ENCODE results near the gene GNB1L.
"Not testable (repeated sequence)": the region's sequence is repeated elsewhere in the genome, so short reads cannot be mapped to it uniquely, and the experiment has no call there.

Gene GNB1L

DNA sequence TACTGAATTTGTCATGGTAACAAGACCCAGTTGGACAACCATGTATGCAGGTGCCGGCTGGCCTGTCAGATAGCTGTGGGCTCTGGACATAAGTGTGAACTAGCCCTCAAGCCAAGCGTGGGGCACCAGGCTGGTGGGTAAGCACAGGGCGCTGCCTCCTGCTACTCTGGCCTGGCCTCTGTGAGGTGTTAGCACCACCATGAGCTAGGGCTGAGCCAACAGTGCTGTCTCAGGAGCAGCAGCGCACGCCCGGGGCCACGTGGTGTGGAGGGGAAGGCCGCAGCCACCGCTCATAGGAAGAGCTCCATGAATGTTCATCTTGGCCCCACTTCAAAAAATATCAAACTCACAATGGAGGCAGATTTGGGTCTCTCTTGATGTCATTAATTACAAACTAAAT lies 35.3 kb upstream of the GNB1L start:
- DNase-seq (ENCODE audit: low spot score): no peak

DNA sequence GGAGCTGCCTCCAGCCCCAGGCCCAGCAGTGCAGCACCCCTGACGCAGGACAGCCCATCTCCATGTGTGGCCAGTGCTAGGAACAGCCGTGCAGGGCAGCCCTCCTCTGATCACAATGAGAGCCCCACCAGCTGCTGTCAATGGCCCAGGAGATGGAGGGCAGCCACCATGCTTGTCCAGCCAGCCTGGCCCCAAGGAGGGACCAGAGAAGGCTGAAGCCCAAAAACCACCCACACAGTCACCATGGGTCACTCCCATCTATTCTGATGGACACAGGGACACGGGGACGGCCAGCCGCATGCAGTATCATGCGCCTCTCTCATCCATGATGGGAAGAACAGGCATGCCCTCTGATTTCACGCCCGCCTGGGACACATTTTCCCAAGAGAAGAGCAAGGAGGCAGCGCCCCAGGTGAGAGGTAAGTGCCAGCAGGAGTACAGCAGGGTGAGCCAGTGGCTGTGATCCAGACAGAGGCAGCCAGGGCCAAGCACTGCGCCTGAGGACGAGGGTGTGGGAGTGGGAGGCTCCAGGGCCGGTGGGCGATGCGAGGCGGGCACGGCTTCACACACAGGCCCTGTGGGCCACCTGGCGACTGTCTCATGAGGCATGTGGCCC lies 33.6 kb upstream of the GNB1L start:
- DNase-seq (ENCODE audit: low spot score): no peak

DNA sequence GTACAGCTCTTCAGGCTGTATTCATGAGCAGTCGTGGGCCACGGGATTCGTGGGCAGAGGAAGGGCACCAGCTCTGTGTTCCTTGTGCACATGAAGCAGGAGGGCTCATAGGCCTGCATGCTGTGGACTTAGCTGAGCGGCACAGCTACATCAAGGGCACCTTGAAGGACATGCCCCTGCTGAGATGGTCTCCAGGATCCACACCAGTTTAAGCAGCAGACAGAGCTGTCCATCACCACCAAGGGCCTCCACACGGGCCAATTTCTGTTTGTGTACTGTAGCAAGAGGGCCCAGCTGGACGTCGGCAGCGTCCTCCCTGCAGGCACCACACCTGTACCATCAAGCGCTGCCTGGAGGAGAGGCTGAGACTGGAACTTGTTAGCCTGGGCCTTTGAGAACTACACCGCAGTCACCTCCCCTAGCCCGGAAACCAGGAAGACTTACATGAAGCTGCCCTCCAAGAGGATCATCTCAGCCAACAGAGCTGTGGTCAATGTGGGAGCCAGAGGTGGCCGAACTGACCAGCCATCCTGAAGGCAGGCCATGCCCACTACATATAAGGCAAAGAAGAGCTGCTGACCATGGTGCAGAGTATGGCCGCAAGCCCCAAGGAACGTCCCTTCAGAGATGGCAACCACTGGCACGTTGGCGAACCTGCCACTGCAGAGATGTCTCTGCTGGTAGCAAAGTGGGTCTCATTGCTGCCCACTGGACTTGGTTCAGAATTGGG lies 32.7 kb upstream of the GNB1L start:
- no peak for DNase-seq (ENCODE audit: low spot score)

GRCh38 chr22:19886605-19887255 lies 32.1 kb upstream of the GNB1L start:
- DNase-seq (ENCODE audit: low spot score): peak; percentile 40

DNA sequence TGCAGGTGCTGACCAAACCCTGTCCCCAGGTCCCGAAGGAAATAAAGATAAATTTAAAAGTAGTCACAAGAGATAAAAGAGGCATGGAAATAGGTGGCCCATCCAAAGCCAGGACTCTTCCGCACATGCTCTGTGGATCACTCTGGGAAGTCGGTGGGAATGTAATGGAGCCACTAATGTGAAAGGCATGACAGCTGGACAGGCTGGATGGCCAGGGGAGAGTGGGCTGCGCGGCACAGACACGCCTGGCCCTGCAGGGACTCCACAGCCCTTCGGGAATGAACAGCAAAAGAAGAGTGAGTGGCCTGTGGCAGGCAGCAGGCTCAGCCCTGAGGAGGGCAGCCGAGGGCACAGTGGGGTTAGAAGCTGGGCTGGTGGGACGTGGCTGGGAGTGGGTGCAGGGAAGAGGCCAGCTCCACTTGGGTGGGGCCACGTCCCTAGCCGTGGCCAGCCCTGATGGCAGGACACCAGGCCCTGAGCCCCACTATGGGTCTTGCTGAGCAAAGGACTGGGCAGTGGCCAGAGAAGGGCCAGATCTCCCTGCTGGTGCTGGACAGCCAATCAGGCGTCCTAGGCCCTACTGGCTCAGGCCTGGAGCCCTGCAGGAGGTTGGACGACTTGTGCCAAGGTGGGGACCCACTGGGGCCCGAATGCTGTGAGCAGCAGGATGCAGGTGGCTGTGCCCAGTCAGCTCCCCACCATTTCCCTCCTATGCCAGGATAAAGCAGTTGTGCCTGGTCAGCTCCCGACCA lies 31.3 kb upstream of the GNB1L start:
- no peak for DNase-seq (ENCODE audit: low spot score)

- no peak for DNase-seq (ENCODE audit: low spot score)
These were observed 30.5 kb upstream of the GNB1L start for GRCh38 chr22:19884954-19885751.

GRCh38 chr22:19884161-19884953 lies 29.7 kb upstream of the GNB1L start:
- DNase-seq (ENCODE audit: low spot score): no peak

GRCh38 chr22:19883446-19883845 lies 28.8 kb upstream of the GNB1L start:
- not testable (repeated sequence) for DNase-seq (ENCODE audit: low spot score)

DNA sequence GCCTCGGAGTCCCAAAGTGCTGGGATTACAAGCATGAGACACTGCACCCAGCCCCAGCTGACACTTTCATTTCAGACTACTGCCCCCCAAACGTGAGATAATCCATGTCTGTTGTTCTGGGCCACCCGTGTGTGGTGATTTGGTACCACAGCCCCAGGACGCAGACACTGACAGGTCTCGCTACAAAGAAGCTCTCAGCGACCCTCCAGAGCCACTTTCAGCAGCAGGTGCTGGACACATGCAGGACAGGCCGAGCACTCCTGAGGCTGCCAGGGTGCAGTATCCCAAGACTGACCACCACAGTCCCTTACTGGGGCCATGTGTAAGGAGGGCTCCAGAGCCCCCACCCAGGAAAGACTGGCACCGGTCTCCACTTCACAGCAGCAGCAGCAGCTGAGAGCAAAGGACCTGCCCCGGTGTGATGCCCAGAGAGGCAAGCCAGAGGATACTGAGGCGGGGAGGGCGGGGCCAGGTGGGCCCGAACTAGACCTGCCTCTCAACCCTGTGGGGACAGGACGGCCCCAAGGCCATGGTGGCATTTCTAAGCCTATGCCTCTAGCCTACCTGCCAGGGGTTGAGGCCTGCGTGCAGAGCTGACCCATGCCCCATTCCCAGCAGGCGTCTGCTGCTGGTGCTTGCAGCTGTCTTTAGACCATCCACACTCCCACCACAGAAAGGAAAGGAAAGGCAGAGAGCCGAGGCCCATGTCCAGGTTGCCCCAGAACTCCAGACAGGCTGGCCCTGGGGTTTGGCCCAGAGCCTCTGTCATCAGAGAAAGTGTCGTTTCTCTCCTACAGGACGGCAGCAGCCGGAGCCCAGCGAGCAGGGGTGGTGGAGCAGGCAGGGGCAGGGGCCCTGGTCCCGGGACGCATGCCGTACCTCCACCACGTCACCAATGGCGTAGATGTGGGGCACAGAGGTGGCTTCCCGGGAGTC lies 28.0 kb upstream of the GNB1L start:
- no peak for DNase-seq (ENCODE audit: low spot score)

- no peak for DNase-seq (ENCODE audit: low spot score)
These were observed 26.3 kb upstream of the GNB1L start for GRCh38 chr22:19880786-19881569.

- DNase-seq (ENCODE audit: low spot score): no peak
These were observed 25.5 kb upstream of the GNB1L start for GRCh38 chr22:19879992-19880785.

DNA sequence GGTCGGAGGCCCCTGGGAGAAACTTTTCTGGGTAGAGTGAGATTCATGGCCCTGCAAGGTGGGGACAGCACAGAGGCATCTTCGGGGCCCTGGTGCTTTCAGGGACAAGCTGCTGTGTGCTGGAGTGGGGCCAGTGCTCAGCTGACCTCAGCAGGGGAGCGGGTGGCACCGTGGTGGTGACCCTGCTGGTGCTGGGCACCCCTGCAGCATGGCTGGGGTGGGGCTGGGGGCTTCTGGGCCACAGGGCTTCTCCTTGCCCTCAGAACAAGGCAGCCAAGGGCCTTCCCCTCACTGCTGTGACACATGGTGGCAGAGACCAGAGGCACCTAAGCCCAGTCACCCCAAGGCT lies 24.9 kb upstream of the GNB1L start:
- no peak for DNase-seq (ENCODE audit: low spot score)

- DNase-seq (ENCODE audit: low spot score): no peak
These were observed 24.5 kb upstream of the GNB1L start for GRCh38 chr22:19879246-19879570.

GRCh38 chr22:19878461-19879245 lies 24.0 kb upstream of the GNB1L start:
- DNase-seq (ENCODE audit: low spot score): no peak

- no peak for DNase-seq (ENCODE audit: low spot score)
These were observed 23.1 kb upstream of the GNB1L start for GRCh38 chr22:19877626-19878339.

DNA sequence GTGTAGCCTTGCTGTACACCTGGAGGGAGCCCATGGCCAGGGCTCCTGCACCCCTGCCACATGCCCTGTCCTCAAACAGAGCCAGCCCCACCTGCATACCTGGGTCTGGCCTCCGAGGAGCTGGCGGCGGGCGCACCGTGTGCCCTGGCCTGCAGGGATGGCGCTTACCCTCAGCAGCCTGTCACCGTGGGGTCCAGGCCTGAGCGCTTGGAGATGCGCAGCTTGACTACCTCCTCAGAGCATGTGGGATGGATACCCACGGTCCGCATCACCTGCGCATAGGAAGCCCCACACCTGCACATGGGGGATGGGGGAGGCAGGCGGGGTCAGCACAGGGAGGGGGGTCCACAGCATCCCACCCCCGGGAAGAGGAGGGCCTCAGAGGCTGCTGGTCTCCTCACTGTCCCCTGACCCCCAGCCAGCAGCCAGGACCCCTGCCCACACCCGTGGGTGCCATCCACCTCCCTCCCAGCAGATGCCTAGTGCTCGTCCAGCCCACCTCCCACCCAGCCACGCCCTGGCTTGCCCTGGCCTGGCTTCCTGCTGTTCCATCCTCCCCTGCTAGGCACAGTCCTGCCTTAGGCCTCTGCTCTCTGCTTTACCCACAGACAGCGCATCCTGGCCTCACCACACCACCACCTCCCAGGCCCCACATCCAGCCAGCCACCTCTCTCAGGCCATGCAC lies 22.4 kb upstream of the GNB1L start:
- no peak for DNase-seq (ENCODE audit: low spot score)

Measured in putamen (tissue), 1 donor.